ENCODE results near the gene OR2T35. TPM values are rescaled to one million over a fixed set of nuclear protein-coding genes. Genes with fewer than 3 reads are reported as not detected.

The OR2T35 gene
- total and polyA plus RNA-seq, 2 experiments from 2014 or later, result not detected

DNA sequence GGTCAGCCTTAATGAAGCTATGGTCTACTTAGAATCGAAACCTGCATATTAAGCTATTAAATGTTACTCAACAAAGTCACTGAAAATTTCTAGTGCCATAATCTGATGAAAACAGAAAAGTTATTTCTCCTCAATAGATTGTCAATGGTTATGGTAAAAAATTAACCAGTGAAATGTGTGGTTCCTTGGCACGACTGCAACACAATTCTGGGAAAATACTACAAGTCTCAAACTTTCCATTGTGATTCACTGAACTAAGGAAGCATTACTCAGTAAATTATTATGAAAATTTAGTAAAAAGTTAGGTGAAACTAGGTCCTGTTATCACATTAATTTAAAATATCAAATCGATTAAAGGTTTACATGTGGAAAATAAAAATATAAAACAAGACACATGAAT, 34.8 kb downstream of the OR2T35 start:
- Mint-ChIP-seq H3K9me3 (peaks cover 88% of the 10 kb centered on the region), H3K27me3 (ENCODE audit: insufficient read depth, low read depth, poor library complexity) (no peaks in the 10 kb centered on the region), H3K27ac (no peak overlapping the region), H3K4me3 (no peak overlapping the region), H3K36me3 (ENCODE audit: low read depth) (peaks cover 26% of the 10 kb centered on the region), H3K4me1 (no peaks in the 10 kb centered on the region)
- TF ChIP-seq CREB1 (CRISPR knock-in tag; IDR thresholded peaks at IDR 0.05; ENCODE audit: low read depth) (no peak), EZH2 (IDR thresholded peaks at IDR 0.05; ENCODE audit: low read depth, unreplicated experiment) (no peak), ZNF331 (CRISPR knock-in tag; IDR thresholded peaks at IDR 0.05; ENCODE audit: low read depth) (no peak), STAT1 (IDR thresholded peaks at IDR 0.05; ENCODE audit: unreplicated experiment) (no peak), EZH2phosphoT487 (IDR thresholded peaks at IDR 0.05; ENCODE audit: unreplicated experiment) (no peak), JUNB (IDR thresholded peaks at IDR 0.05; ENCODE audit: unreplicated experiment) (no peak), NANOG (IDR thresholded peaks at IDR 0.05; ENCODE audit: borderline replicate concordance) (no peak)
- TF ChIP-seq, protein P1, sequence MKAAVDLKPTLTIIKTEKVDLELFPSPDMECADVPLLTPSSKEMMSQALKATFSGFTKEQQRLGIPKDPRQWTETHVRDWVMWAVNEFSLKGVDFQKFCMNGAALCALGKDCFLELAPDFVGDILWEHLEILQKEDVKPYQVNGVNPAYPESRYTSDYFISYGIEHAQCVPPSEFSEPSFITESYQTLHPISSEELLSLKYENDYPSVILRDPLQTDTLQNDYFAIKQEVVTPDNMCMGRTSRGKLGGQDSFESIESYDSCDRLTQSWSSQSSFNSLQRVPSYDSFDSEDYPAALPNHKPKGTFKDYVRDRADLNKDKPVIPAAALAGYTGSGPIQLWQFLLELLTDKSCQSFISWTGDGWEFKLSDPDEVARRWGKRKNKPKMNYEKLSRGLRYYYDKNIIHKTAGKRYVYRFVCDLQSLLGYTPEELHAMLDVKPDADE (IDR thresholded peaks at IDR 0.05), result no peak
- TF ChIP-seq, protein P2, sequence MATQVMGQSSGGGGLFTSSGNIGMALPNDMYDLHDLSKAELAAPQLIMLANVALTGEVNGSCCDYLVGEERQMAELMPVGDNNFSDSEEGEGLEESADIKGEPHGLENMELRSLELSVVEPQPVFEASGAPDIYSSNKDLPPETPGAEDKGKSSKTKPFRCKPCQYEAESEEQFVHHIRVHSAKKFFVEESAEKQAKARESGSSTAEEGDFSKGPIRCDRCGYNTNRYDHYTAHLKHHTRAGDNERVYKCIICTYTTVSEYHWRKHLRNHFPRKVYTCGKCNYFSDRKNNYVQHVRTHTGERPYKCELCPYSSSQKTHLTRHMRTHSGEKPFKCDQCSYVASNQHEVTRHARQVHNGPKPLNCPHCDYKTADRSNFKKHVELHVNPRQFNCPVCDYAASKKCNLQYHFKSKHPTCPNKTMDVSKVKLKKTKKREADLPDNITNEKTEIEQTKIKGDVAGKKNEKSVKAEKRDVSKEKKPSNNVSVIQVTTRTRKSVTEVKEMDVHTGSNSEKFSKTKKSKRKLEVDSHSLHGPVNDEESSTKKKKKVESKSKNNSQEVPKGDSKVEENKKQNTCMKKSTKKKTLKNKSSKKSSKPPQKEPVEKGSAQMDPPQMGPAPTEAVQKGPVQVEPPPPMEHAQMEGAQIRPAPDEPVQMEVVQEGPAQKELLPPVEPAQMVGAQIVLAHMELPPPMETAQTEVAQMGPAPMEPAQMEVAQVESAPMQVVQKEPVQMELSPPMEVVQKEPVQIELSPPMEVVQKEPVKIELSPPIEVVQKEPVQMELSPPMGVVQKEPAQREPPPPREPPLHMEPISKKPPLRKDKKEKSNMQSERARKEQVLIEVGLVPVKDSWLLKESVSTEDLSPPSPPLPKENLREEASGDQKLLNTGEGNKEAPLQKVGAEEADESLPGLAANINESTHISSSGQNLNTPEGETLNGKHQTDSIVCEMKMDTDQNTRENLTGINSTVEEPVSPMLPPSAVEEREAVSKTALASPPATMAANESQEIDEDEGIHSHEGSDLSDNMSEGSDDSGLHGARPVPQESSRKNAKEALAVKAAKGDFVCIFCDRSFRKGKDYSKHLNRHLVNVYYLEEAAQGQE (IDR thresholded peaks at IDR 0.05; ENCODE audit: unreplicated experiment), result no peak
- TF ChIP-seq, protein P3, sequence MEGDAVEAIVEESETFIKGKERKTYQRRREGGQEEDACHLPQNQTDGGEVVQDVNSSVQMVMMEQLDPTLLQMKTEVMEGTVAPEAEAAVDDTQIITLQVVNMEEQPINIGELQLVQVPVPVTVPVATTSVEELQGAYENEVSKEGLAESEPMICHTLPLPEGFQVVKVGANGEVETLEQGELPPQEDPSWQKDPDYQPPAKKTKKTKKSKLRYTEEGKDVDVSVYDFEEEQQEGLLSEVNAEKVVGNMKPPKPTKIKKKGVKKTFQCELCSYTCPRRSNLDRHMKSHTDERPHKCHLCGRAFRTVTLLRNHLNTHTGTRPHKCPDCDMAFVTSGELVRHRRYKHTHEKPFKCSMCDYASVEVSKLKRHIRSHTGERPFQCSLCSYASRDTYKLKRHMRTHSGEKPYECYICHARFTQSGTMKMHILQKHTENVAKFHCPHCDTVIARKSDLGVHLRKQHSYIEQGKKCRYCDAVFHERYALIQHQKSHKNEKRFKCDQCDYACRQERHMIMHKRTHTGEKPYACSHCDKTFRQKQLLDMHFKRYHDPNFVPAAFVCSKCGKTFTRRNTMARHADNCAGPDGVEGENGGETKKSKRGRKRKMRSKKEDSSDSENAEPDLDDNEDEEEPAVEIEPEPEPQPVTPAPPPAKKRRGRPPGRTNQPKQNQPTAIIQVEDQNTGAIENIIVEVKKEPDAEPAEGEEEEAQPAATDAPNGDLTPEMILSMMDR (conservative IDR thresholded peaks at IDR 0.05; ENCODE audit: low read depth in 2 of 2), result no peak
- TF ChIP-seq, protein P4, sequence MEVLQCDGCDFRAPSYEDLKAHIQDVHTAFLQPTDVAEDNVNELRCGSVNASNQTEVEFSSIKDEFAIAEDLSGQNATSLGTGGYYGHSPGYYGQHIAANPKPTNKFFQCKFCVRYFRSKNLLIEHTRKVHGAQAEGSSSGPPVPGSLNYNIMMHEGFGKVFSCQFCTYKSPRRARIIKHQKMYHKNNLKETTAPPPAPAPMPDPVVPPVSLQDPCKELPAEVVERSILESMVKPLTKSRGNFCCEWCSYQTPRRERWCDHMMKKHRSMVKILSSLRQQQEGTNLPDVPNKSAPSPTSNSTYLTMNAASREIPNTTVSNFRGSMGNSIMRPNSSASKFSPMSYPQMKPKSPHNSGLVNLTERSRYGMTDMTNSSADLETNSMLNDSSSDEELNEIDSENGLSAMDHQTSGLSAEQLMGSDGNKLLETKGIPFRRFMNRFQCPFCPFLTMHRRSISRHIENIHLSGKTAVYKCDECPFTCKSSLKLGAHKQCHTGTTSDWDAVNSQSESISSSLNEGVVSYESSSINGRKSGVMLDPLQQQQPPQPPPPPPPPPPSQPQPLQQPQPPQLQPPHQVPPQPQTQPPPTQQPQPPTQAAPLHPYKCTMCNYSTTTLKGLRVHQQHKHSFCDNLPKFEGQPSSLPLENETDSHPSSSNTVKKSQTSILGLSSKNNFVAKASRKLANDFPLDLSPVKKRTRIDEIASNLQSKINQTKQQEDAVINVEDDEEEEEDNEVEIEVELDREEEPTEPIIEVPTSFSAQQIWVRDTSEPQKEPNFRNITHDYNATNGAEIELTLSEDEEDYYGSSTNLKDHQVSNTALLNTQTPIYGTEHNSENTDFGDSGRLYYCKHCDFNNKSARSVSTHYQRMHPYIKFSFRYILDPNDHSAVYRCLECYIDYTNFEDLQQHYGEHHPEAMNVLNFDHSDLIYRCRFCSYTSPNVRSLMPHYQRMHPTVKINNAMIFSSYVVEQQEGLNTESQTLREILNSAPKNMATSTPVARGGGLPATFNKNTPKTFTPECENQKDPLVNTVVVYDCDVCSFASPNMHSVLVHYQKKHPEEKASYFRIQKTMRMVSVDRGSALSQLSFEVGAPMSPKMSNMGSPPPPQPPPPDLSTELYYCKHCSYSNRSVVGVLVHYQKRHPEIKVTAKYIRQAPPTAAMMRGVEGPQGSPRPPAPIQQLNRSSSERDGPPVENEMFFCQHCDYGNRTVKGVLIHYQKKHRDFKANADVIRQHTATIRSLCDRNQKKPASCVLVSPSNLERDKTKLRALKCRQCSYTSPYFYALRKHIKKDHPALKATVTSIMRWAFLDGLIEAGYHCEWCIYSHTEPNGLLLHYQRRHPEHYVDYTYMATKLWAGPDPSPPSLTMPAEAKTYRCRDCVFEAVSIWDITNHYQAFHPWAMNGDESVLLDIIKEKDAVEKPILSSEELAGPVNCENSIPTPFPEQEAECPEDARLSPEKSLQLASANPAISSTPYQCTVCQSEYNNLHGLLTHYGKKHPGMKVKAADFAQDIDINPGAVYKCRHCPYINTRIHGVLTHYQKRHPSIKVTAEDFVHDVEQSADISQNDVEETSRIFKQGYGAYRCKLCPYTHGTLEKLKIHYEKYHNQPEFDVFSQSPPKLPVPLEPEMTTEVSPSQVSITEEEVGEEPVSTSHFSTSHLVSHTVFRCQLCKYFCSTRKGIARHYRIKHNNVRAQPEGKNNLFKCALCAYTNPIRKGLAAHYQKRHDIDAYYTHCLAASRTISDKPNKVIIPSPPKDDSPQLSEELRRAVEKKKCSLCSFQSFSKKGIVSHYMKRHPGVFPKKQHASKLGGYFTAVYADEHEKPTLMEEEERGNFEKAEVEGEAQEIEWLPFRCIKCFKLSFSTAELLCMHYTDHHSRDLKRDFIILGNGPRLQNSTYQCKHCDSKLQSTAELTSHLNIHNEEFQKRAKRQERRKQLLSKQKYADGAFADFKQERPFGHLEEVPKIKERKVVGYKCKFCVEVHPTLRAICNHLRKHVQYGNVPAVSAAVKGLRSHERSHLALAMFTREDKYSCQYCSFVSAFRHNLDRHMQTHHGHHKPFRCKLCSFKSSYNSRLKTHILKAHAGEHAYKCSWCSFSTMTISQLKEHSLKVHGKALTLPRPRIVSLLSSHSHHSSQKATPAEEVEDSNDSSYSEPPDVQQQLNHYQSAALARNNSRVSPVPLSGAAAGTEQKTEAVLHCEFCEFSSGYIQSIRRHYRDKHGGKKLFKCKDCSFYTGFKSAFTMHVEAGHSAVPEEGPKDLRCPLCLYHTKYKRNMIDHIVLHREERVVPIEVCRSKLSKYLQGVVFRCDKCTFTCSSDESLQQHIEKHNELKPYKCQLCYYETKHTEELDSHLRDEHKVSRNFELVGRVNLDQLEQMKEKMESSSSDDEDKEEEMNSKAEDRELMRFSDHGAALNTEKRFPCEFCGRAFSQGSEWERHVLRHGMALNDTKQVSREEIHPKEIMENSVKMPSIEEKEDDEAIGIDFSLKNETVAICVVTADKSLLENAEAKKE (CRISPR knock-in tag; IDR thresholded peaks at IDR 0.05), result no peak
- H3K9me2 ChIP-seq (ENCODE audit: insufficient read depth), result no peaks in the 10 kb centered on the region
- no peaks in the 10 kb centered on the region for H3K4me1 ChIP-seq (ENCODE audit: insufficient read depth)
- H3K27me3 ChIP-seq (ENCODE audit: insufficient read depth), result no peaks in the 10 kb centered on the region
- no peak for DNase-seq (ENCODE audit: low spot score)
- H3K4me2 ChIP-seq, result no peak overlapping the region
- H2AFZ ChIP-seq, result no peak overlapping the region
- ATAC-seq, result no peak
- no peaks in the 10 kb centered on the region for H3K79me2 ChIP-seq (replicated peaks; ENCODE audit: insufficient read depth)
- no peak overlapping the region for H3K27ac ChIP-seq (ENCODE audit: low read depth)
- H3K4me3 ChIP-seq, result no peak overlapping the region
- 0 out of 2 replicates have a peak, but pooled peaks cover 4% of the 10 kb centered on the region for H3K36me3 ChIP-seq (ENCODE audit: insufficient read depth)
- no peaks in the 10 kb centered on the region for H3F3A ChIP-seq (replicated peaks; ENCODE audit: low read depth)
- no peaks in the 10 kb centered on the region for H4K20me1 ChIP-seq (replicated peaks; ENCODE audit: insufficient read depth)

Data from GM23338 (cell line).